ENCODE results near the gene PAXX.

GRCh38 chr9:136988872-136989271 lies 3.4 kb upstream of the PAXX start:
- TF ChIP-seq, protein P1, sequence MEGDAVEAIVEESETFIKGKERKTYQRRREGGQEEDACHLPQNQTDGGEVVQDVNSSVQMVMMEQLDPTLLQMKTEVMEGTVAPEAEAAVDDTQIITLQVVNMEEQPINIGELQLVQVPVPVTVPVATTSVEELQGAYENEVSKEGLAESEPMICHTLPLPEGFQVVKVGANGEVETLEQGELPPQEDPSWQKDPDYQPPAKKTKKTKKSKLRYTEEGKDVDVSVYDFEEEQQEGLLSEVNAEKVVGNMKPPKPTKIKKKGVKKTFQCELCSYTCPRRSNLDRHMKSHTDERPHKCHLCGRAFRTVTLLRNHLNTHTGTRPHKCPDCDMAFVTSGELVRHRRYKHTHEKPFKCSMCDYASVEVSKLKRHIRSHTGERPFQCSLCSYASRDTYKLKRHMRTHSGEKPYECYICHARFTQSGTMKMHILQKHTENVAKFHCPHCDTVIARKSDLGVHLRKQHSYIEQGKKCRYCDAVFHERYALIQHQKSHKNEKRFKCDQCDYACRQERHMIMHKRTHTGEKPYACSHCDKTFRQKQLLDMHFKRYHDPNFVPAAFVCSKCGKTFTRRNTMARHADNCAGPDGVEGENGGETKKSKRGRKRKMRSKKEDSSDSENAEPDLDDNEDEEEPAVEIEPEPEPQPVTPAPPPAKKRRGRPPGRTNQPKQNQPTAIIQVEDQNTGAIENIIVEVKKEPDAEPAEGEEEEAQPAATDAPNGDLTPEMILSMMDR (IDR thresholded peaks at IDR 0.05) = no peak
- no peak for TF ChIP-seq POLR2A (IDR thresholded peaks at IDR 0.05)

All from uterus (tissue), 2 donors.